Ecto neural progenitor cell (in vitro differentiated cells): Measurements from ENCODE around the gene FBN3.
"Not testable (repeated sequence)": the region's sequence is repeated elsewhere in the genome, so short reads cannot be mapped to it uniquely, and the experiment has no call there.

Experiments
- DNase-seq: peaks from one replicate; pipeline ENCODE4 v3.0.0-alpha.2; 2018; ENCODE audit warnings: low spot score

FBN3 gene

DNA sequence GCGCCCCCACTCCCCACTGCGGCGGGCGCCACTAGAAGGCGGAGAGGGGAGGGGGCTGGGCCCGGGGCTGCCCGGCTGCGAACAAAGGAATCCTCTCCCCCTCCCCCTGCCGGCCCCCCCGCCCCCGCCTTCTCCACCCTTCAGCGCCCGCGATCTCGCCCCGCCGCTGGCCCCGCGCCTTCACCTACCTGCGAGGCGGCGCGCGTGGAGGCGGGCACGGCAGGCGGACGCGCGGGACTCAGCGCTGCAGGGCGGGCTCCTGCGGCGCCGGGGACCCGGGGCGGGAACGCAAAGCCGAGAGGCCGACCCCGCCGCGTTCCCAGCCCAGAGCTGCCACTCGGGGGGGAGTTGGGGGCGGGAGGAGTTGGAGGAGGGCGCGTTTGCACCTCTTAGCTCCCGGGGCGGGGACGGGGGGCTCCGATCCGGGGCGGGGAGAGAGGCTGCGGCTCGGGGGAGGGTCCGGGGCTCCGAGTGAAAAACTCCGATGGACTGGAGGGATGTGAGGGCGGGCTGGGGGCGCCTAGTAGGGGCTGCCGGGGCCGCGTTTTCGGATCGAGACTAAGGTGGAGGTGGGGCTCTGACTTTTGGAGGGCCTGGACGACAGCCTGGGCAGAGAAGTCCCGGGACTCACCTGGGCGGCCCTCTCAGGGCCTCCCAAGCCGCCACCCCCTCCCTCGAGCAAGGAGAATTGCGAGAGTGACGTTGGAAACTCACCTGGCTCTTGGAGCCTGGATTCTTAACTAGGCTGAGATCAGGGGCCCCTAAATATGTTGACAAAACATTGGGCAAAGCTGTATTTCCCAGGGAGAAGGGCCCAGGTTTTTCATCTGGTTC lies at the start of gene FBN3:
FBN3 (minus strand) TSS at position 332 of the 834 bp plus-strand sequence. CDS start 2,112 bp downstream, outside the sequence.
- DNase-seq: peak; percentile 77

DNA sequence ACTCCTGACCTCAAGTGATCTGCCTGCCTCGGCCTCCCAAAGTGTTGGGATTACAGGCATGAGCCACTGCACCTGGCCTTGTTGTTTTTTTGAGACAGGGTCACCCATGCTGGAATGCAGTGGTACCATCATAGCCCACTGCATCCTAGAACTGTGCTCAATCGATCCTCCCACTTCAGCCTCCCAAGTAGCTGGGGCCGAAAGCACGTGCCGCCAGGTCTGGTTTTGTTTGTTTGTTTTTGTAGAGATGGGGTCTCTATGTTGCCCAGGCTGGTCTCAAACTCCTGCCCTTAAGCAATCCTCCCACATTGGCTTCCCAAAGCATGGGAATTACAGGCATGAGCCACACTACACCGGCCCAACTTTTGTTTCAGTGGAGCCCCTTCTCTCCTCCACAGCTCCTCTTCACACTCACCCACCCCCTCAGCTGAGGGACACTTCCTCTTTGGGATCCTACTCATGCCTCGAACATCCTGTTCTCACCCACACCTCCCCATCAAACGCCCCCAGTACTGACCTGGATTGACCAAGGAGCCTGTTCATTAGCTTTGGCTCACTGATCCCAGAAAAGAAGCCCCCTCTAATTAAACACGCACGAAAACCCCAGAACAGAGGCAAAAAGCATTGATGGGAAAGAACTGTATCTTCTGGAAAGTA lies 47.0 kb upstream of the FBN3 start:
- no peak for DNase-seq

DNA sequence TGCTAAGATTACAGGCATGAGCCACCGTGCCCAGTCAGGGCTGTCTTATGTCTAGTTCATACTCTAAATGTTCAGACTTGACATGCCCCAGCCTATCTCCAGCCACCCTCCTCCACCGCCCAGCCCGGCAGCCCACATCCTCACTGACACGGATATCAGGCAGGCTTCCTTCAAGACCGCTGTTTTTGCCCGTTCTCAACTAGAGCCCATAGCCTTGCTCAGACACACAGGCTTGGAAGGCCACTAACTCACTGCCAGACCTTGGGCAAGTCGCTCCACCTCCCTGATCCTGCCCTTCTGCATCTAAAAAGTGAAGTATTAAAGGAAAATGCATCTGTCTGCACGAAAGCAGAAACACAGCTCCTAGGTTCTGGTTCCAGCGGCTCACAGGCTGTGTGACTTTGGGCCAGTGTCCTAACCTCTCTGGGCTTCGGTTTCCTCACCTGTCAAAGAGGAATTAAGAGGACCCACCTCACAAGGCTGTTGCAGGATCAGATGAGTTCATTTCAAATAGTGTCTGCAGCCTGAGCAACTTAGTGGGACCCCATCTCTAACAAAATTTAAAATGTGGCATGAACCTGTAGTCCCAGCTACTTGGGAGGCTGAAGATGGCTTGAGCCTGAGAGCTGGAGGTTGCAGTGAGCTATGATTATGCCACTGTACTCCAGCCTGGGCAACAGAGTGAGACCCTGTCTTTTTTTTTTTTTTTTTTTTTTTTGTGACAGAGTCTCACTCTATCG lies 45.3 kb upstream of the FBN3 start:
- DNase-seq: no peak

DNA sequence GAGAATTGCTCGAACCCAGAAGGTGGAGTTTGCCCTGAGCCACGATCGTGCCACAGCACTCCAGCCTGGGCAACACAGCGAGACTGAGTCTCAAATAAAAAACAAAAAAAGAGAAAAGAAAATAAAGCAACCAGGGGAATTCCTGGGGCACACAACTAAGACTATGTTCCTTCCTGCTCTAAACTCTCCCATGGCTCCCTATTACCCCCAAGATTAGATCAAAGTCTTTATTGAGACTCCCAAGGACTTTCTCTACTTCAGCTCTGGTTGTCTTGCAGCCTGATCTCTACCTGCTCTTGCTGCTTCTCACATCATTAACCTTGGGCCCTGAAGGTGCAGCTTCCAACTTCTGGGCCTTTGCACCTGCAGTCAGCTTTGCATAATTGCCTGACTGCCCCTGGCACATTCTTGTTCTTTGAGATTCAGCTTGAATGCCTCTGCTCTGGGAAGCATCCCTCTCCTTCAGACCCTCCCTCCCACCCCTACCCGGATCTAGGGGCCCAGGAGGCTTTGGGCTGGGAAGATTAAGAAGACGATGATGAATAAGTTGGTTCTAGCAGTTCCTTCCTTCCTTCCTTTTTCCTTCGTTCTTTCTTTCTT lies 42.9 kb upstream of the FBN3 start:
- DNase-seq: no peak

DNA sequence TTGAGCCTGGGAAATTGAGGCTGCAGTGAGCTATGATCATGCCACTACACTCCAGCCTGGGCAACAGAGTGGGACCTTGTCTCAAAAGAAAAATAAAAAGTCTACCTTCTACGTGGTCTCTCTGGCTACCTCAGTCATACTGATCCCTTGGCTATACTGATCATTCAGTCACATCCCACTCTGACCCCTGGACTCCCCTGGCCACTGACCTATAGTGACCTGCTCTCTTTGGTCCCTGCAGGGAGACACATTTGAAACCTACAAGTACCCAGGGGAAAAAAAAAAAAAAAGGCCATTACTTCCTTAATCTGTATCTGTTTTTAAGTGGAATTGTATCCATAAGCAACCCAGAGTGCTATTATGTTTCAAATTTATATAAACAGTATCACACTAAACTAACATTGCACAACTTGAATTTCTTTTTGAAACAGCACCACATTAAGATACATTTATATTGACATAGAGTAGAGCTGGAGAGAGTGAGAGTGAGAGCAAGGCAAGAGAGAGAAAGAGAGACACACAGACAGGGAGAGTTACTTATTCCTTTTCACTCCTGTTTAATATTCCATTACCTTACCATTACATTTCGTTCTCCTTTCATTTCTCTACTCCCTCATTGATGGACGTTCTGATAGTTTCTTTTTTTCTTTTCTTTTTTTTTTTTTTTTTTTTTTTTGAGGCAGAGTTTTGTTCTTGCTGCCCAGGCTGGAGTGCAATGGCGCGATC lies 36.1 kb upstream of the FBN3 start:
- DNase-seq: no peak

DNA sequence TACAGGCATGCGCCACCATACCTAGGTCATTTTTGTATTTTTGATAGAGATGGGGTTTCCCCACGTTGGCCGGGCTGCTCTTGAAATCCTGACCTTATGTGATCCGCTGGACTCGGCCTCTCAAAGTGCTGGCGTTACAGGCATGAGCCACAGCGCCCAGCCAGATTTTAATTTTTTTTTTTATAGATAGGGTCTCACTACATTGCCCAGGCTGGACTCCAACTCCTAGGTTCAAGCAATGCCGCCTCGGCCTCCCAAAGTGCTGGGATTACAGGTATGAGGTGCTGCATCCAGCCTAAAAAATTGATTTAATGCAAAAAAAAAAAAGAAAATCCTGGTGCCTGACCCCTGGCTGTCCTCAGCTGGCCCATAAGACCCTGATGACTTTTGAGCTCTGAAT lies 34.9 kb upstream of the FBN3 start:
- no peak for DNase-seq

DNA sequence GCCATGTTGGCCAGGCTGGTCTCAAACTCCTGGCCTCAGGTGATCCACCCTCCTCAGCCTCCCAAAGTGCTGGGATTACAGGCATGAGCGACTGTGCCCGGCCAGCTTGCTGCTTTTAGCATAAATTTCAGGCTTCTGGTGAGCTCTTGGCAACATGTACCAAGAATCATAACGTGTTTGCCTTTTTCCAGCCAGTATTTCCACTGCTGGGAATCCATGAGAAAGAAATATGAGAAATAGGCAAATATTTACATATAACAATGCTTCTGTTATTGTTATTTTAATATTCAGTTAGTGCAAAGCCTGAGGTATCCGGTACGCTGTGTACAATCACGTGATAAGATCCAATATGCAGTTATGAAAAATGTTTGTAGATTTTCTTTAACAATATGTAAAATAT lies 30.6 kb upstream of the FBN3 start:
- no peak for DNase-seq

DNA sequence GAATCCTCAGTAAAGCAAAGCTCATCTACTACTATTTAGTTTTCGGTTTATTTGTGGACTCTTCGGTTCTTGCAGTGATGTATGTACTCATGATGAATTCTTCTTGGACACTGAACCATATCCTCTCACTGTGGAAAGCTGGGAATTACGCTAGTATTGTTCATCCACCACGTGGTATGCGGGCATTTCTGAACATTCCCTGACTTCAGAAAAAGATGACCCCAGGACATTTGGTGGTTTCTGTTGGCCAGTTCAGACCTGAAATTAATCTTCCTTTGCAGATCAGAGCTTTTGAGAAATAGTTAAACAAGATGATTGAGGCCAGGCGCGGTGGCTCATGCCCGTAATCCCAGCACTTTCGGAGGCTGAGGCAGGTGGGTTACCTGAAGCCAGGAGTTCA lies 25.3 kb upstream of the FBN3 start:
- DNase-seq: no peak

DNA sequence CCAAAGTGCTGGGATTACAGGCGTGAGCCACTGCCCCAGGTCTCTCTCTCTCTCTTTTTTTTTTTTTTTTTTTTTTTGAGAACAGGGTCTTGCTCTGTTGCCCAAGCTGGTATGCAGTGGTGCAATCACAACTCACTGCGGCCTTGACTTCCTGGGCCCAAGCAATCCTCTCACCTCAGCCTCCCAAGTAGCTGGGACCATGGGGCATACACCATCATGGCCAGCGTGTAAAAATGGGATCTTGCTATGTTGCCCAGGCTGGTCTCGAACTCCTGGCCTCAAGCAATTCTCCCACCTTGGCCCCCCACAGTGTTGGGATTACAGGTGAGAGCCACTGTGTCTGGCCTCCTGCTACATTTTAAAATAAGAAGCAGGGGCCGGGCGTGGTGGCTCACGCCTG lies 19.1 kb upstream of the FBN3 start:
- no peak for DNase-seq

DNA sequence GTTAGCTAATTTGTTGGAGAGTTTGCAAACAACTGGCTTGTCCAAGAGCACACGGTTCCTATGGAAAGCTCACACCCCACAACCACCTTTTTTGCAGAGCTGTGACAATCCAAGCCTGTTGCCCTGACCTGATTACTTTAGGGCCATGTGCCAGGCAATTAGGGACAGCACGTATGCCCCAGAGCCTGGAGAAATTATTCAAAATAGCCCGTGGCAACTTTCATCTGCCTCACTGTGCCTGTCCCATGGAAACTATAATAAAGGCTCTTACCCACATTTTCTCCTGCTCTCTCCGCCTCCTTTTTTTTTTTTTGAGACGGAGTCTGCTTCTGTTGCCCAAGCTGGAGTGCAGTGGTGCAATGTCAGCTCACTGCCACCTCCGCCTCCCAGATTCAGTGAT lies 18.6 kb upstream of the FBN3 start:
- DNase-seq: no peak

DNA sequence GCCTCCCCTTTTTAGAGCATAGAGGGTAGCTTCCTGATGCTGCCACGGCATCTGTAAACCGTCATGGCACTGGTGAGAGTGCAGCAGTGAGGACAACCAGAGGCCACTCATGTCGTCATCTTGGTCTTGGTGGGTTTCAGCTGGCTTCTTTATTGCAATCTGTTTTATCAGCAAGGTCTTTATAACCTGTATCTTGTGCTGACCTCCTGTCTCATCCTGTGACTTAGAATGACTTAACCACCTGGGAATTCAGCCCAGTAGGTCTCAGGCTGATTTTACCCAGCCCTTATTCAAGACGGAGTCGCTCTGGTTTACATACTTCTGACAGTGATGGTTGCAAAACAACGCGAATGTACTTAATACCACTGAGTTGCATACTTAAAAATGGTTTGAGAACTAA lies 14.4 kb upstream of the FBN3 start:
- no peak for DNase-seq

DNA sequence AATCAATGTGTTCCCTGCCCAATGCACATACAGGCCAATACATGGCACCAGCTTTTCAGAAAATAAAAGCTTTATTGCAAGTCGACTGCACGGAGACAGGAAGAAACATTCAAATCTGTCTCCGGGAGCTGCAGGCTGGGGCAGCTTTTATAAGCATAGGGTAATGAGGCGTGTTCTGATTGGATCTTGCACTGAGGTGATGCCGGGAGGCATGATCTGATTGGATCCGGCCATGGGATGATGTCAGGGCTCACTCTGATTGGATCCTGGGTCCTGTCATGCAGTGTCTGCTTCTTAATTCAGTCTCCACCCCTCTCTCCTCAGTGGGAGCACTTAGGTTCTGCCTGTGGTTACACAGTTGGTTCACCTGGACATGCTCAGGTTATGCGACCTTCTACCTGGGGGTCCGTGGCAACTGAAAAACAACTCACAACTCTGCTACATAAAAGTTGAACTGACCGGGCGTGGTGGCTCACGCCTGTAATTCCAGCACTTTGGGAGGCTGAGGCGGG lies 11.8 kb upstream of the FBN3 start:
- DNase-seq: no peak

DNA sequence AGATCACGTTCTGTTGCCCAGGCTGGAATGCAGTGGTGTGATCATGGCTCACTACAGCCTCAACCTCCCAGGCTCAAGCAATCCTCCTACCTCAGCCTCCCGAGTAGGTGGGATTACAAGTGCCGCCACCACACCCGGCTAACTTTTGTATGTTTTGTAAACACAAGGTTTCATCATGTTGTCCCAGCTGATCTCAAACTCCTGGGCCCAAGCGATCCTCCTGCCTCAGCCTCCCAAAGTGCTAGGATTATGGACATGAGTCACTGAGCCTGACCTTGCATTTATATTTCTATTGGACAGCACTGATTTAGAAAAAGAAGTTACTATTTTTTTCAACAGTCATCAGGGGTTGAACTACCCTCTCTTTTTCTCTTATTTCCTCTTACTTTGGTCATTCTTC lies 9.9 kb upstream of the FBN3 start:
- not testable (repeated sequence) for DNase-seq

DNA sequence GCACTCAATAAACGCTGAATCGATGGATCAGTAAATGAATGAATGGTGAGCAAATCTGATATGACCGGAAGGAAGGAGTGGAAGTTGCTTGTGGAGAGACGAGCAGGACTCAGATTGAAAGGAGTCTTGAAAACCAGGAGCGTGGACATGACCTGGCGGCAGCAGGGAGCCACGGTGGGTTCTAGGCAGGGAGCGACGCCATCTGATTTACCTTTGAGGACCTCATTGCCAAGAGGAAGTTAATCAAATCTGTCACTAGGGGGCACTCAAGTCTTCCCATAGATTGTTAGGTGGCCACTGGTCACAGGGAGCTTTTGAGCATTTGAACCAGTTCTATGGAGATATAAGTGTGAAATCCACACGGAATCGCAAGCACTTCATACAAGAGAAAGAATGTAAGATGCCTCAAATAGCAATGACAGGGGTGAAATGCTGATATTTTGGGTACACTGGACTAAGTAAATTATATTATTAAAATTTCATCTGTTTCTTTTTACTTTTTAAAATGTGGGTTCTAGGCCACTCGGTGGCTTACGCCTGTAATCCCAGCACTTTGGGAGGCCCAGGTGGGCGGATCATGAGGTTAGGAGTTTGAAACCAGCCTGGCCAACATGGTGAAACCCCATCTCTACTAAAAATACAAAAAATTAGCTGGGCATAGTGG lies 9.2 kb upstream of the FBN3 start:
- no peak for DNase-seq

DNA sequence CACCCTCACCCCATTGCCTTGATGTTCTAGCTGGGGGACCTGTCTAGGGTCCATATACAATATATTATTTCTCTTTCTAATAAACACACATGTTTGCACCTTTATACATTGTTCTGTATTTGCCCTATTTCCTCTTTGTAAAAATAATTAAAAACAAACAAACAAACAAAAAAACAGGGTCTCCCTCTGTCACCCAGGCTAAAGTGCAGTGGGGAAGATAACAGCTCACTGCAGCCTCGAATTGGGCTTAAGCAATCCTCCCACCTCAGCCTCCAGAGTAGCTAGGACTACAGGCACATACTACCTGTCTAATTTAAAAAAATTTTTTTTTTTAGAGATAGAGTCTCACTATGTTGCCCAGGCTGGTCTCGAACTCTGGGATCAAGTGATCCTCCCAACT lies 5.9 kb upstream of the FBN3 start:
- DNase-seq: no peak

DNA sequence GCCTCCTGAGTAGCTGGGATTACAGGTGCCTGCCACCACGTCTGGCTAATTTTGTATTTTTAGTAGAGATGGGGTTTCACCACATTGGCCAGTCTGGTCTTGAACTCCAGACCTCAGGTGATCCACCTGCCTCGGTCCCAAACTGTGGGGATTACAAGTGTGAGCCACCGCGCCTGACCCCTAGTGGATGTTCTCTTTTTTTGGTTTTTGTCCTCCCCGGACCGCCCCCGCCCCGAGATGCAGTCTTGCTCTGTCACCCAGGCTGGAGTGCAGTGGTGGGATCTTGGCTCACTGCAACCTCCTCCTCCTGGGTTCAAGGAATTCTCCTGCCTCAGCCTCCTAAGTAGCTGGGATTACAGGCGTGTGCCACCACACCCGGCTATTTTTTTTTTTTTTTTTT lies 4.6 kb upstream of the FBN3 start:
- not testable (repeated sequence) for DNase-seq

DNA sequence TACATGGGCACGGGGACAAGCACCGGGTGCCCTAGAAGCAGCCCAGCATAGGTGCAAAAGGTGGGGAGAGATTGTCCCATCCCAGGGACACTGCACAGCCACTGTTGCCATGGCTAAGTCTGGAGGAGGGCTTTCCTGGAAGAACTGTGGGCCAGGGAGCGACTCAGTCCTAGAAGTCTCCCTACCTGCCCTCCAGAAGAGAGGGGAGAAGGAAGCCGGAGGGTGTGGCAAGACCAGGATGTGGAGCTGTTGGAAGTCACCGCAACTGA lies 2.3 kb upstream of the FBN3 start:
- no peak for DNase-seq

DNA sequence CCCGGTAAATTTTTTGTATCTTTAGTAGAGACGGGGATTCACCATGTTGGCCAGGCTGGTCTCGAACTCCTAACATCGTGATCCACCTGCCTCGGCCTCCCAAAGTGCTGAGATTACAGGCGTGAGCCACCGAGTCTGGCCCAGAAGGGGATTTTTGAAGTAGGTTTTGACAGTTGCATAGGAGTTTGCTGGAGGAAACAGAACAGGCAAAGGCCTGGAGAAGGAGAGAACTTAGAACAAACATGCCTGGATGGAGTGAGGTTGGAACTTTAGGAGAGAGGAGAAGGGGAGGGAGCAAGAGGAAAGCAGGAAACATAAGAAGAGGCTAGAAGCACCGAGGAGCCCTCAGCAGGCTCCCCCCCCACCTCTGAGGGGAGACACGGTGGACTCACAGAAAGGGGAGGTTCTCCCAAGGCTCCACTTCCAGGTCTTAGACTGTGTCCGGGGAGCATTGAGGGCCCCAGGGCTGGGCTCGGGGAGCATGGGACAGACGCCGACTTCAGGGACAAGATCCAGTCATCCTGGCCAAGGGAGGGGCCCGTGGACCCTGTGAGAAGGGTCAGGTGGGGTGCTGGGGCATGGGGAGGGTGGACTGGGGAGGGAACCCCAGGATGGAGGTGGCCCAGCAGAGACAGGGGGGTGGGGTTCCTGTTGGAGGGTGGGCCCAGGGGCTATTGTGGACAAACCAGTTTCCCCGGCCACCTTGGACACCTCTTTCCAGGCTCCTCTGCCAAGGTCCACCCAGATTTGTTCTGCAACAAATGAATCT lies 1.8 kb upstream of the FBN3 start:
- DNase-seq: no peak

DNA sequence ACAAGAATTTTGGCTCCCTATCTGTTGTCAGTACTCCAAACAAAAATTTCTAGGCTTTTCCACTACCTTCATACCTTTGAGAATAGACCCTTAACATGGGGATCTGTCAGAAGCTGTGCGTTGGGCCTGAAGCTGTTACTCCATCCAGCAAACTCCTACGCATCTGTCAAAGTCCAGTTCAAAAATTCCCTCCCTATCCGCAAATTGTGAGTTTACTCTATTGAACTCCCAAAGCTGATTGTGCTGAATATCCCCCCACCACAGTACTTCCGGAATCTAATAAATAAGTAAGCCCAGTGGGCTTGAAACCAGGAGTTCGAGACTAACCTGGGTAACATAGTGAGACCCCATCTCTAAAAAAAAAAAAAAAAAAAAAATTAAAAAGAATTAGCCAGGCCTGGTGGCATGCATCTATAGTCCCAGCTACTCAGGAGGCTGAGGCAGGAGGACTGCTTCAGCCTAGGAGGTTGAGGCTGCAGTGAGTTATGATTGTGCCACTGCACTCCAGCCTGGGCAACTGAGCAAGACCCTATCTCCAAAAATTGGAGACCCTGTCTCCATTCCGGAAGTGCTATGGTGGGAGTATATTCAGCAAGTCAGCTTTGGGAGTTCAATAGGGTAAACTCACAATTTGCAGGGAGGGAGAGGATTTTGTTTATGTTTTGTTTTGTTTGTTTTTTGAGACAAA lies 930 bp upstream of the FBN3 start:
- DNase-seq: no peak
